ENCODE data around the gene EDA.

Gene EDA

DNA sequence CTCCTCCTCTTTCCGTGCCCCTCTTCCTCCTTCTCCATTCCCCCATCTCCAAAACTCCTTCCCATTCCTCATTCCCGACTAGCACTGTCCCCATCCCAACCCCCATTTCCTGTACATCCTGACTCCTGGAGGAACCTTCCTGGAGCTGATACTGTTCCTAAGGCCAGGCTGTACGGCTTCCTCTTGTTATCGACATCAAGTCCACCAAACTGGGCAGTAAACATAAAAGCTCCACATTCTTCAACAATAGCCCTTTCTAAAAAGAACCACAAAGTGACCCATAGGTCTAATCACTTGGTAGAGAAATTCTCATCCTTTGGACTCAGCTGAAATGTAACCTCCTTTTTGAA lies 410.9 kb downstream of the EDA start:
- no peak for DNase-seq (ENCODE audit: low read depth)

DNA sequence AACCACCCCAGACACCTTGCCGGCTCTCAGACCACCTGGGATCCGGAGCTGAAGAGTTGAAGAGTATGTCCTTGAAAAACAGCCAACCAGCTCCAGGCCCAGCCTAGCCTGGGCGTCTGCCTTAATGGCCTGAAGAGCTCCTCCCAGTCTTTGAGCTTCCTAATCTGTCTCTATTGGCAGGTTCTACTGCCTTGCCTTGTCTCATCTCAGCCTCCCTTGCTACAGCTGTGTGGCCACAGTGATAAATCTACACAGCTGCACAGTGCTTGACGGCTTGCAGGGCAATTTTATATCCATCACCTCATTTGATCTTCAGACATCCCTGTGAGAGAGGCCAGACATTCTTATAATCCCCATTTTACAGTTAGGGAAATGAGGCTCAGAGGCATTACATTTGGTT lies 413.9 kb downstream of the EDA start:
- no peak for DNase-seq (ENCODE audit: low read depth)

DNA sequence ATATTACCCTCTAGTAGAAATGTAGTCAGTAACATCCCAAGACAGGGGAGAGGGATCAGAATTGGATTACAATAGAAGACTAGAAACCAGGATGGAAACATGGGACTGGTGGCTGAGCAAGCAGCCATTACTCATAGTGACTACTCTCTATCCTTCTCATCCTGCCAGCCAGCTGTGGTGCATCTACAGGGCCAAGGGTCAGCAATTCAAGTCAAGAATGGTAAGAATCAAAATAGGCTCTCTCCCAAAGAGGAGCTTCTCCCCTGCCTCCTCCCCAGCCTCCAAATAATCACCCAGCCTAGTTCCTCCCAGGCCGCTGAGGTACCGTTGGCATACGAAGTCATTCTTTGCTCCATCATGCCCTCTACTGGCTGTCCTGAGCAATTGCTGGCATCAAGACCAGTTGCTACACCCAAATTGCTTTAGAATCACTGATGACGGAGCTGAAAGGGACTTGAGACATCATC lies 414.4 kb downstream of the EDA start:
- DNase-seq (ENCODE audit: low read depth), result no peak

DNA sequence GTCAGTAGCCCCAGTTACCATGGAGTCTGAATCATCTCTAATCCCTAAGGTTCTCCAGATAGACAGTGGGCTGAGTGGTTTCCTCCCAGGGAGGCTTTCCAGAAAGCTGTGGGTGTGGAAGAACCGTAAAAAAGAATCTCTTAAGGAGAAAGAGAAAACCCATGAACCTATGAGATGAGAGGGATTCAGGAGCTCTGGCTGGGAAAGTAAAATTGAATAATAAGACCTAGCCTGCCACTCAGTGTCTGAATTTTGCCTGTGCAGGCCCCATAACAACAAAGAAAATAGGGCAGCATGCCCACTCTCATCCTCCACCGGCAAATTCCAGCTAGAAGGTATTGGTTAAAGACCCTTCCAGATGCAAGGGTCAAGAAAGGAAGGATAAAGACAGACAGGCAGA lies 416.9 kb downstream of the EDA start:
- no peak for DNase-seq (ENCODE audit: low read depth)

DNA sequence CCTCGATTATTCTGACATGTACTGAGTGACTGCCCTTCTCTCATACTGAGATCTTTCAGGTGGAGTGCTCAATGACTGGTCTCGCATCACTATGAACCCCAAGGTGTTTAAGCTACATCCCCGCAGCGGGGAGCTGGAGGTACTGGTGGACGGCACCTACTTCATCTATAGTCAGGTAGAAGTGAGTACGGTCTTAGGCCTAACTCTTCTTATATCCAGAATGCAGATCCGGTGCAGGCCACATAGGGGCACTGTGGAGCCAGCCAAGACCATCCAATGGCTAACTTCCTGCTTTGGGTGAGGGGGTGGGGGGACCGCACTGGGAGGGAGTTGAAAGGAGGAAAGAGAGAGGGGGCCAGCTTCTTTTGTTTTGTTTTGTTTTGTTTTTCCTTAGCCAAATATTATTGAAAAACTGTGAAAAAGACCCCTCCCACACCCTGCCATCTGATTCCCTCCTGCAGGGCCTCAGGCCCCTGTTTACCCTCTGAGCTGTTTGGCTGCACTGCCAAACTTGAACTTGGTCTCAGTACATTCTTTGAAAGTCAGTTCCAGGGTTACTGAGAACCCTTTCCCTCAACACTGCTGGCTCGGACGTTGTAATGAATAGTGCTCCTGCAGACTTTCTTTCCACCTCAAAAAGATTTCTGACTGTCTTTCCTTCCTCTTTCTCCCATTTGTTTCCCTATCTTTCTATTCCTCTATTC lies 417.6 kb downstream of the EDA start:
- DNase-seq (ENCODE audit: low read depth), result no peak

DNA sequence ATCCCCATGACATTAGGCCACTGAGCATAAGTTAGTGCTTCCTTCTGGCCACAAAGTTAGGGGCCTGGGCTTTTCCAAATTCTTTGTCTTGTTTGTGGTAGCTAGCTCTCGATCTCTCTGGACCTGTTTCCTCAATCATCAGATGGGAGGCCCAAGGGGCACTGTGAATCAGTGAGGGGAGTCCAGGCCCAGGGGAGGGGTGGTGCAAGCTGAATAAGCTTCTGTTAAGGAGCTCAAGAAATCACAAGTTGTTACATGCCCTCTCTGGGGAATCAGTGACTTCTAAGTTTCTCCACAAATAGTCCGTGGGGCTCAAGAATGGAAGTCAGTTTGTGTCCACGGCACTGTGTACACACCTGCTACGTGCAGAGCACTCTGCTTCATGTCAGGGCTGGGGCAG lies 418.7 kb downstream of the EDA start:
- no peak for DNase-seq (ENCODE audit: low read depth)

DNA sequence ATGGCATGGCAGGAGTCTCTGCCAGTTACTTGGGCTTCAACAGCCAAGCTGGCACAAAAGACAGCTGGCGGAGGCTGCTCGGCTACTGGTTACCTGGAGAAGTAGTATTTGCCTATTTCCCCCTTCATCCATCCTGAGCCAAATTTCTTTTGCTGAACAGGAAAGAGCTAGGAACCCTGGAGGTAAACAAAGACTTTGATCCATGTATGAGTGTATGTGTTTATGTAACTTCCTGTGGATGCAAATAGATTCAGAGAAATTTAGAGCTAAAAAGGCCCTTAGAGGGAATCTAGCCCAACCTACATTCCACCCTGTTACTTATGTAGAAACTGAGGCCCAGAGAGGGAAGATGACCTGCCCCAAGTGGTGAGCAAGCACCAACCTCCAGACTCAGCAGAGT lies 422.6 kb downstream of the EDA start:
- DNase-seq (ENCODE audit: low read depth), result no peak

DNA sequence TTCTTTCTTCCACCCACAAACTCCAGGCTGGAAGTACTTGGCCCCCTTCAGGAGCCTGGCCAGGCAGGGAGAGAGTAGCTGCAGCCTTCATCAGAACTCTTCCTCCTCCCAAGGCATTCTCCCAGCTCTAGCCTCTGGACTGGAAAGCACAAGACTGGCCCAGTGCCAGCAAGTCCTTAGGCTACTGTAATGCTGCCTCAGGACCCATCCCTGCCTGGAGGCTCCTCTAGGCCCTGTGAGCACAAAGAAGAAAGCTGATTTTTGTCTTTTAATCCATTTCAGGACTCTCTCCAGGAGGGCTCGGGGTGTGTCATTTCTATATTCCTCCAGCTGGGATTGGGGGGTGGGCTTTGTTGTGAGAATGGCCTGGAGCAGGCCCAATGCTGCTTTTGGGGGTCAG lies 423.0 kb downstream of the EDA start:
- no peak for DNase-seq (ENCODE audit: low read depth)

DNA sequence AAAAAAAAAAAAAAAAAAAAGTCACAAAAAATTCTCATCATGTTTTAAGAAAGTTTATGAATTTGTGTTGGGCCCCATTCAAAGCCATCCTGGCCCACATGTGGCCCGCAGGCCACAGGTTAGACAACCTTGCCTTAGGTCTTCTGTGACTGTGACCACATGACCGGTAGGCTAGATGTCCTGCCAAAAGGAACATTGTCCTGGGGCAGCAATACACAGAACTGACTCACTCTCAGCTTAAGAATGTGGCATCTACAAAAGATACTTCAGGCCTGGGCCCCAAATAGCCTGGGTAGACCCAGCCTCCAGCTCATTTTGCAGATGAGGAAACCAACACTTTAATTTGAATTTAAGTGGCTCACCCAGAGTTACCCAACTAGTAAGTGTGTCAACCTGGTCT lies 423.8 kb downstream of the EDA start:
- DNase-seq (ENCODE audit: low read depth), result no peak

DNA sequence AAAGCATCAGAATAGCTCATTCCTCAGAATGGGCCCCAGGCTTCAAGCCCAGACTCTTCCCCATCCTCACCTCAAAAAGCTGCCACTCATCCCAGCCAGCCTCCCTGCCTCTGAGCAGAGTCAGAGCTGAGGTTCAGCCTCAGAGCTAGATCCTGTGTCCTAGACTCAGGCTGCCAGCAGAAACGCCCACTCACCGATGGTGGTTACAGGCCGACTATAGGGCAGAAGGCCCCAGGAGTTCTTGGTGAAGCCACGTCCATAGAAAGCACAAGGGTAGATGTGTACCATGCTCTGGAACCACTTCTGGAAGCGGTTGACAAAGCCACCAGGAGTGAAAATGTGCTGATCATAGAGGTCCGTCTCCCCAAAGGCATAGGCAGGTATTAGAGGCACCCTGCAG lies 426.1 kb downstream of the EDA start:
- no peak for DNase-seq (ENCODE audit: low read depth)

DNA sequence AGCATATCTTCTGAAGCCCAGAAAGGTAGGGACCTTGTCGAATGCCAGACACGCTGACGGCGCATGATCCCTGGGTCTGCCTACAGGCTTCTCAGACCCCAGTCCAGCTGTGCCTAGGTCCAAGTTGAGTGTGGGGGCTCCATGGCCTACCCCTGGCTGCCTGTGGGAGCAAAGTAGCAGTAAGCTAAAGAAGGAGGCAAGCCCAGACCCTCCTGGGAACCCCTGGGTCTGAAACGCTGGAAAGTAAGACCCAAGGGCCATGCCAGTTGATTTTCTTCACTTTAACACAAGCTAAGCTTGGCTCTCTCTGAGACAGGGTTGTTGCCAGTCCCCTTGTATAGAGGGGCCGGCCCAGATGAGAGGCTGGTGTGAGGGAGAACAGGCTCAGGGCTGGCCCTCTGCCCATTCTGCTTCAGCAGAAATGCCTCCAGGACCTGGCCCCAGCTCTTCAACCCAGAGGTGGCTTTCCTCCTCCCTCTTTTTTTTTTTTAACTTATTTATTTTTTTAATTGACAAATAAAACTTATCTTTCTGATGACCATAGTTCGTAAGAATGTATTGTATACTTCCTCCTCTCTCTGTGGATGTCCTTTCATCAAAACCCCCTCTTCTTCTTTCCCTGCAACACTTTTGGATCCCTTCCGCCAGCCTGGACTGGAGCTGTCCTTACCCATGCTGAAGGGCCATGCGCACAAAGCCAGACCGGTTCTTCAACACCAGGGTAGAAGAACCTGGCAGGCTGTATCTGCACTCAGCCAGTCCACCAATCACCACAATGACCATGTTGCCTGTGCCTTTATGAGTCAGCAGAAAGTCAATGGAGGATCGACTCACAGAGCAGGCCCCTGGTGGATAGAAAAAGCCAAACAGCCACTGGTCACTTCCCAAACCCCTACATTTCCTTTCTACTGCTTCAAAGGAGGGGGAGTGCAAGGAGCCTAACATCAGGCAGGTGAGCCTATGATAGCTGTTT lies 426.8 kb downstream of the EDA start:
- no peak for DNase-seq (ENCODE audit: low read depth)

DNA sequence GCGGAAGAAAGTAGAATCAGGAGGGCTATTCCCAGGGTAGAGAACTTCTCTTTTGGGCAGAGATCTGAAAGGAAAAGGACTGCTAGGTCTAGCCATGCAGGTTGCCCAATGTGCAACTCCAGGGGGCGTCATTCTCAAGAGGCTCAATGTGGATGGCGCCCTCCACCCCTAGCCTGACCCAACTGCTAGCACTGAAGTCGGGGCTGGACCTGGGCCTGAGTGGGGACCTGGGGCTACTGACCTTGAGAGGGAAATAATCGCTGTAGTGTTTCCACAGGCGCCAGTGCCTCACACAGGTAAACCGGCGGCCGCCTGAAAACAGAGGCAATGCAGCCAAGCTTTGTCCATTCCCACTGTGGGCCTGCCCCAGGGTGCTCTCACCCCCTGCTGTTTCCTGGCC lies 427.8 kb downstream of the EDA start:
- no peak for DNase-seq (ENCODE audit: low read depth)

DNA sequence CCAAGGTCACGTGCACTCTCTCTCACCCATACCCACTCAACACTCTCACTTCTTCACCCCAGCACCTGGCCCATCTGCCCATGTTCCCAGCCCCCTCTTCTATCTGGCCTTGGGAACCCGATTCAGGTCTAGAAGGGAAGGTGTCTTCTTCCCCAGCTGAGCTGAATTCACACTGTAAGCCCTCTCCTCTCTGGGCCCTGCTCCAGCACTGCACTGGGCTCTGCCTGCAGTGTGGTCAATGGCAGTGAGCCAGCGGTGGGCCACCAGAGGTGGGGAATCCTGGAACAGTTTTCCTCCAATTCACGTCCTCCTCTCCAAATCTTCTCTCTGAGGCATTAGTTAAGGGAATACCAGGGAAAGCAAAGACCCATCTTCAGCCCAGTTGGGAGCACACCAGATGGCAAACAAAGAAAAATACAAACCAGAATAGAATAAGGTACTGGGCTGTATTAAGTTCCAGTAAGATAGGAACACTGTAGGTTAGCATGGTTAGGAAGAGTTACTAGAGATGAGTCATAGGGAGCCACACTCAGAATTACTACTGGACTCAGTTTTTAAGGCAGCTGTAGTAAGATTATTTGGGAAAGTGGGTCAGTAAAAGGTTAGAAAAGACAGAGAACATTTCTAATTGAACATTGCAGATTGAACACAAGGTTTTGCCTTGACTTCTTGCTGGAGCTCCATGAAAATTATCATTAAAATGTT lies 428.8 kb downstream of the EDA start:
- DNase-seq (ENCODE audit: low read depth), result no peak

DNA sequence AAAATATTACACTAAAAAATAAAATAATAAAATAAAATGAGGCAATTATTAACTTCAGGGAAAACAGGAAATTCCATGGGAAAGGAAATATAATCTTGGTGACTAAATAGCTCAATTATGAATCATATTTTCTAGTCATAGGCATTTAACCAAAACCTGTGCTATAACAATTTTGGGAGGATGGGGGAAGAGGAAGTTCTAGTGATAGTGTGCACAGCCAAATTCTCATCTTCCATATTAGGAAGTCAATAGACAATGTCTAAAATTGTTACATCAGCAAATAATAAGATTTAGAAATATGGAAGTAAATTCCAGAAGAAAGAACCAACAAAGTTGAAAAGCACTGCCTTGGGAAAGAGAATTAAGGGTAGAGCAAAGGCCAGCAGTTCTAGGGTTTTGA lies 431.1 kb downstream of the EDA start:
- no peak for DNase-seq (ENCODE audit: low read depth)

DNA sequence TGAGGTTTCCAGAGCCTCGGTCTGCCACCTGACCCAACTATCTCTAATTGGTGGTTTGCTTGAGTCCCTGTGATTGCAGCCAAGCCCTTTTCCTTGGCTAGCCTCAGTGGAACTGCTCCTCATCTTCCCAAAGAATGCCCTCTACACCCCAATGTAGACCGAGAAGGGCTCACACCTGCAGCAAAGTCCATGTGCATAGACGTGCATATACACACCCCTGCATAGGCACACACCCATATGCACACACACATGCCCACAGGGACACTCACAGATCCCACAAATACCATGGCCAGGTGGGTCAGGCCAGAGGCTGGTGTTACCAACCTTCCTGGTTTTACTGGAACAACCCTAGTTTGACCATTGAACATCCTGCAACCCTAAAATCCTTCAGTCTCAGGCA lies 433.5 kb downstream of the EDA start:
- no peak for DNase-seq (ENCODE audit: low read depth)

DNA sequence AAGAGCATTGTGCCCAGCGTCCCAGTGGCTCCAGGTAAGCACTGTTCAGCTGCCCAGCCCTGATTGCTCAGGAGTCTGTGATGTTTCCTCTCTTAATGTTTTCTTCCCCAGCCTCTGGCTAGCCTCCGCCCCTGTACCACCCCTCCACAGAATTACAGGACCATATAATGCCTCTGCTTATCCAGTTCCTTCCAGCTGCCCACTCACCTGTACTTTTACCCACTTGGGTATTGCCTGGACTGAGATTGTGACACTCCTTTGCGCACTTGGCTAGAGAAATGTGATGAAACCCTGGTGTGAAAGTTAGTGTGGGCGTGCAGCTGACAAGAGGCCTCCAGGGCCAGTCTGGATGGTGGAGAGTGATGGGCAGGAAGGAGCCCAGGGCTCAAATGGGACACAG lies 434.0 kb downstream of the EDA start, which contains the start of gene AWAT2:
Gene AWAT2, minus strand, starts transcription at position 14 of the 400 bp plus-strand sequence. Its CDS starts 6 bp downstream, at position 8.
- DNase-seq (ENCODE audit: low read depth), result no peak

DNA sequence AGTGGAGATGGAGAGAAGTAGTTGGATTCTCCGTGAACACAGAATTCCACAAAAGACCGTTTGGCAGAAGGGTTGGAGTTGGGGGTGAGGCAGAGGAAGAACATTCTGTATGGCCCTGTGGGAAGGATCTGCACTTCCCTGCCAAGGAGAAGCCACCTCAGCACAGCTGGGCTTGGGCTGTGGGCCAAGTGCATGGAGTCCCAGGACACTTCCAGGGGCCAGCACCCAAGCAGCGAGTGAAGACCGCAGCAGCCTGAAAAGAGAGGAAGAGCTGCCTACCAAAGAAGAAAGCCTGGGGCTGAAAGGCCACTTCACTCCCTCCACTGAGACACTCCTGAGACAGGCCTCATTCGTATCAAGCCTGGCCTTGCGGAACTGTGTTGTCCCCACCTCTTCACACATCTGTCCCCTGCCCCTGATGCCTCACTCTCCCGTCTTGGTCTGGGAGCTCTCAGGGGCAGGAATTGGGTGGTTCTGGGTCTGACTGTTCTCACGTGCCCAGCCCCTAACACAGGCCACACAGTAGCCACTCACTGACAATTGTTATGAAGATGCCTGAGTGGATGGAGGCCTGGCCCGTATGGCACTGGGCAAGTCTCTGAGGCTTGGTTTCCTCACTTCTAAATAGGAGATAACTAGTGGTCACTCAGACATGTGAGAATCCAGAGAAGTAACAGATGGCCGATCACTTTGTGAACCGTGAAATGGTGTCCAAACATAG lies 437.1 kb downstream of the EDA start:
- DNase-seq (ENCODE audit: low read depth), result no peak

DNA sequence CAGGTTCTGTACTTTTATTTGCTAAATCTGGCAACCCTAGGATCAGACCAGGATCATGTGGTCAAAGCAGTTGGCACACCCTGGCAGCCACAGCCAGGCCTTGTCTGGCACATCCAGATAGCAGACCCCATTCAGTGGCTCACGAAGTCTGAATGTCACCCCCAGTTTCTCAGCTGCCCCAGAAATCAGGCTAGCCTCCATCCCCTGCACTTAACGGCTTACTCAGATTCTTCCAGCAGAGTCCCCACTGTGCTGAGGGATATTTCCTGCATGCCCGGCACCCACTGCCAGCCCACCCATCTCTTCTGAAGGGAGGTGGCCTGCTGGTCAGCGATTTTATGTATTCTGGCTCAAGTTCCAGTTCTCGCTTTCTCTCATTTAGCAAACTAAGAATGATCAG lies 438.5 kb downstream of the EDA start:
- DNase-seq (ENCODE audit: low read depth), result no peak

DNA sequence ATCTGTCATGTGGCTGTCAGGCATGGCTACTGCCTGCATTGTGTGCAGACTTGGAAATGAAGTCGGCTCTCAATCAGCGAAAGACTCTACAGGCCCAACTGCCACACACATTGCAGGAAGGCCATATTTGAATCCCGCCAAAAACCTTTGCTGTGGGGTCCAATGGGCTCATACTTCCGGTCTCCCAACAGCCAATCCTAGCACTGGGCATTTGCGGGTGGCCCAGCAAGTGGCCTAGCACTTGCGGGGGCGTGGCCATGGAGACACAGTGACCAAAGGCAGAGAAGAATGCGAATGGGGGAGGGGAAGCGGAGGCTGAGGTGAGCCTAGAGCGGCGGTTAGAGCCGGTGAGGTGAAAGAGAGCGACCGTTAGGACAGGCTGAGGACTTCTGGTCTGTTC lies 446.2 kb downstream of the EDA start, which contains the start of gene OTUD6A:
Gene OTUD6A, plus strand, starts transcription at position 382 of the 400 bp plus-strand sequence. CDS start 68 bp downstream, outside the sequence.
- no peak for DNase-seq (ENCODE audit: low read depth)

DNA sequence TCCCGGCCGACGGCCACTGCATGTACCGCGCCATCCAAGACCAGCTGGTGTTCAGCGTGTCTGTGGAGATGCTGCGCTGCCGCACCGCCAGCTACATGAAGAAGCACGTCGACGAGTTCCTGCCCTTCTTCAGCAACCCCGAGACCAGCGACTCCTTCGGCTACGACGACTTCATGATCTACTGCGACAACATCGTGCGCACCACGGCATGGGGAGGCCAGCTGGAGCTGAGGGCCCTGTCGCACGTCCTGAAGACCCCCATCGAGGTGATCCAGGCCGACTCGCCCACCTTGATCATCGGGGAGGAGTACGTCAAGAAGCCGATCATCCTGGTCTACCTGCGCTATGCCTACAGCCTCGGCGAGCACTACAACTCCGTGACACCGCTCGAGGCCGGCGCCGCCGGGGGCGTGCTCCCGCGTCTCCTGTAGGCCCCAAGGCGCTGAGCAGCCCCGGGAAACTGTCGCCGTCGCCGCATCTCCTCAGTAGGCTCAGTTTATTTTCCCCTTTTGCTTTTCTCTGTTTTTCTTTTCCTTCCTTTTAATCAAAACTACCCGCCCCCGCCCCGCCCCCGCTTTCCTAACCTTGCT lies 447.1 kb downstream of the EDA start:
- DNase-seq (ENCODE audit: low read depth), result no peak

DNA sequence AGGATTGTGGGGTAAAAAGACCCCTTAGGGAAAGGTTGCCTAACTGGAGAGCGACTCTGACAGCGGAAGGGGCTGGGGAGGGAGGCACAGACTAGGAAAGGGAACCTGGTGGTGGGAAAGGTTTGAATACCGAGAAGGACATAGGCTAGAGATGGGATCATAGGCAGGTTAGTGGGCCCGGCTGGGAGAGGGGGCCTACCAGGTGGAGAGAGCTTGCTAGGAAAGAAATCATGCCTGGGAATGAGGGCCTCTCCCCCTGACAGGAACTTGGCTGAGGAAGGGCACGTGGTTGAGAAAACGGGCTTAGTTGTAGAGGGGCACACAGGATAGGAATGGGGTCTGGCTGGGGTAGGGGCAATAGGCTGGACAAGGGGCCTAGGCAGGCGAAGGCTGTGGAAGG lies 450.7 kb downstream of the EDA start:
- no peak for DNase-seq (ENCODE audit: low read depth)

DNA sequence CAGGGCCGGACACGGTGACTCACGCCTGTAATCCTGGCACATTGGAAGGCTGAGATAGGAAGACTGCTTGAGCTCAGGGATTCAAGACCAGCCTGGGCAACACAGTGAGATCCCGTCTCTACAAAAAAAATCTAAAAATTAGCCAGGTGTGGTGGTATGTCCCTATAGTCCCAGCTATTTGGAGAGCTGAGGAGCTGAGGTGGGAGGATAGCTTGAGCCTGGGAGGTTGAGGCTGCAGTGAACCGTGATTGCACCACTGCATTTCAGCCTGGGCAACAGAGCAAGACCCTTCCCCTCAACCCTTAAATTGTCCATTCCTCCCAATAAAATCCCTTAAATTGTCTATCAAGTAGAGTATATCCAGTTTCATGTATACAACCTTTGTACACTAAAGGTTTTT lies 463.4 kb downstream of the EDA start:
- DNase-seq (ENCODE audit: low read depth), result no peak

Measured in activated gamma-delta T cell treated with anti-CD3 and anti-CD28 coated beads, Interleukin-2, amount 50 U/mL, for 16 hours (primary cell).